Thyroid gland (tissue), 4 donors: ENCODE measurements around the gene GIGYF2. TPM values are rescaled to one million over a fixed set of nuclear protein-coding genes. Genes with fewer than 3 reads are reported as not detected.

ENCODE experiments used
- DNase-seq, 2 donors: peaks; one replicate each; pipeline ENCODE4 v3.0.0-alpha.2; 2019
- H3K27ac ChIP-seq, 3 donors: fragments of 200-600 bp; sonication (generic); 1 replicate in 2 of 3; 2 replicates in 1 of 3; pipeline ENCODE4 v1.5.1; 2016 to 2019; ENCODE audit warnings: mild to moderate bottlenecking in 1 of 3, moderate library complexity in 1 of 3
- H3K27me3 ChIP-seq: fragments of 200-600 bp; sonication (generic); one replicate; pipeline ENCODE4 v1.5.1; 2019
- H3K36me3 ChIP-seq, 2 donors: fragments of 200-600 bp; sonication (generic); one replicate each; pipeline ENCODE4 v1.5.1; 2016 to 2019
- H3K4me1 ChIP-seq, 2 donors: fragments of 200-600 bp; sonication (generic); one replicate each; pipeline ENCODE4 v1.5.1; 2017 to 2019
- H3K4me3 ChIP-seq, 3 donors: fragments of 200-600 bp; sonication (generic); replicated peaks in 1 of 3; 1 replicate in 2 of 3; 2 replicates in 1 of 3; pipeline ENCODE4 v1.5.1; 2016; ENCODE audit warnings: mild to moderate bottlenecking in 1 of 3
- H3K9me3 ChIP-seq: fragments of 200-600 bp; sonication (generic); one replicate; pipeline ENCODE4 v1.5.1; 2017
- POLR2A ChIP-seq, 2 donors: fragments of 450-650 bp; IDR thresholded peaks; one replicate each; pipeline ENCODE4 v1.6.1; 2017; ENCODE audit warnings: antibody characterized with exemption in 2 of 2, mild to moderate bottlenecking in 2 of 2, moderate library complexity in 1 of 2
- whole genome bisulfite sequencing, 2 donors: methylation state at CpG; one replicate each; pipeline ENCODE4 v1.1.5; 2017; 5-methylcytosine and 5-hydroxymethylcytosine counted together
- intact Hi-C: fragments of 100-400 bp; cut with DNase I; formaldehyde crosslinking; loops from one replicate; pipeline ENCODE4 v1.15.1; 2023
- total RNA-seq, 4 donors: library from RNA; depleted of rRNA; stranded (reverse); fragments of >200 nt; gene quantifications; one replicate each; pipeline ENCODE4 v1.2.3, GENCODE V29; 2016
- TF ChIP-seq, protein P1 (sequence below), 6 experiments: fragments of 200-600 bp in 3 of 6; fragments of 450-650 bp in 3 of 6; sonication (generic) in 3 of 6; IDR thresholded peaks; one replicate each; pipeline ENCODE4 v1.5.1; 2016 to 2019; ENCODE audit warnings: antibody characterized with exemption in 6 of 6, mild to moderate bottlenecking in 2 of 6, inconsistent platforms in 1 of 6, moderate library complexity in 1 of 6

GIGYF2 gene
- total RNA-seq, 4 donors from 2014 or later, result 88.7 to 138 (median 101) TPM

DNA sequence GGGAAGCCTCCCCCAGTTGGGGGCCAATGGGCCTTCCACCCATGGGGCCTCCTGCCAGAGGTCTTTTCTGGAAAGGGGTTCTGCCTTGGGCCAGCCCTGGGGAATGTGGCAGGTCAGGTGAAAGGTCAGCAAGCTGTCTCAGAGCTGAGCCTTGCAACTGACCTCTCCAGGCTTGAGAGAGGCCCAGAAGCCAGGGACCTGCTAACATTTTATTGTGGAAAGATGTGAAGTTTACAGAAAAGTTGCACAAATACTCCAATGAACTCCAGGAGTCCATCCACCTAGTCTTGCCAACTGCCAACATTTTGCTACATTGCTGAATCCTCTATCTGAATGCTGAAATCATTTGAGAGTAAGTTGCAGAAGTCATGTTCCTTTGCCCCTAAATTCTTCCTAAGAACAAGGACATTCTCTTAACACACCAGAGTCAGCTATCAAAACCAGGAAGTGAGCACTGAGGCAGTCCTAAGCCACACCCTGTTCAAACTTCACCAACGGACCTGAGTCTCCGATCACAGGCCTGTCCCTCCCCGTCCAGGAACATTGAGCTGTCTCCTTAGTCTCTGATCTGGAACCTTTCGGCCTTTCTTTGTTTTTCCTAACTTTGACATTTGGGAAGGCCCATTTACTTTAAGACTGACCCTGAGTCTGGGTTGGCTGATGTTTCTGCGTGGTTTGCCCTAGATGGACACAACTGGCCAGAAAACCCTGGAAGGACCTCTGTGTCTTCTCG lies 176.9 kb downstream of the GIGYF2 start:
- Histone ChIP-seq H3K36me3 (no peaks in the 10 kb centered on the region), H3K4me1 (peaks cover 5 to 16% of the 10 kb centered on the region in 2 donors), H3K27ac (no peak overlapping the region), H3K27me3 (no peaks in the 10 kb centered on the region), H3K9me3 (no peaks in the 10 kb centered on the region), H3K4me3 (no peak overlapping the region)
- TF ChIP-seq, protein P1, sequence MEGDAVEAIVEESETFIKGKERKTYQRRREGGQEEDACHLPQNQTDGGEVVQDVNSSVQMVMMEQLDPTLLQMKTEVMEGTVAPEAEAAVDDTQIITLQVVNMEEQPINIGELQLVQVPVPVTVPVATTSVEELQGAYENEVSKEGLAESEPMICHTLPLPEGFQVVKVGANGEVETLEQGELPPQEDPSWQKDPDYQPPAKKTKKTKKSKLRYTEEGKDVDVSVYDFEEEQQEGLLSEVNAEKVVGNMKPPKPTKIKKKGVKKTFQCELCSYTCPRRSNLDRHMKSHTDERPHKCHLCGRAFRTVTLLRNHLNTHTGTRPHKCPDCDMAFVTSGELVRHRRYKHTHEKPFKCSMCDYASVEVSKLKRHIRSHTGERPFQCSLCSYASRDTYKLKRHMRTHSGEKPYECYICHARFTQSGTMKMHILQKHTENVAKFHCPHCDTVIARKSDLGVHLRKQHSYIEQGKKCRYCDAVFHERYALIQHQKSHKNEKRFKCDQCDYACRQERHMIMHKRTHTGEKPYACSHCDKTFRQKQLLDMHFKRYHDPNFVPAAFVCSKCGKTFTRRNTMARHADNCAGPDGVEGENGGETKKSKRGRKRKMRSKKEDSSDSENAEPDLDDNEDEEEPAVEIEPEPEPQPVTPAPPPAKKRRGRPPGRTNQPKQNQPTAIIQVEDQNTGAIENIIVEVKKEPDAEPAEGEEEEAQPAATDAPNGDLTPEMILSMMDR (IDR thresholded peaks at IDR 0.05), result no peak
- TF ChIP-seq POLR2A (IDR thresholded peaks at IDR 0.05), result no peak
- 85 to 94% methylated on average over 6 of the region's 6 CpGs for WGBS, 2 donors
- intact Hi-C loops, result no loop called here
- no peak for DNase-seq

DNA sequence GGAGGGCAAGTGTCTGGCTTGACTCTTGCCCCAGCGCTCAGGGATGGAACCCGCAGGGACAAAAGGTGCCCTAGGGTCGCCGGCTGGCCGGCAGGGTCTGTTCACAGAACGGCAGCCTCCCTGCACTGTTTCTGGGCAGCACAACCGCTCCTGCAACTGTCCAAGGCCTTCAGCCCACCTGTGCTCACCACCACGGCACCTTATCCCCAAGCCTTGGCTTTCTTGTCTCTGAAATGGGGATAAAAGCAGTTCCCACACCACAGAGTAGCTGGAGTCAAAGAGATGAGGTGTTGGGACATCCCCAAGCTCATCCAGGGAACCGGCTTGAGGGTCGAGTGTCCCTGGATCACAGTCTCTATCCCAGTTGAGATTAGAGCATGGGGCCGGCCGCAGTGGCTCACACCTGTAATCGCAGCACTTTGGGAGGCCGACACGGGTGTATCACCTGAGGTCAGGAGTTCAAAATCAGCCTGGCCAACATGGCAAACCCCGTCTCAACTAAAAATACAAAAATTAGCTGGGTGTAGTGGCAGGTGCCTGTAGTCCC lies 177.6 kb downstream of the GIGYF2 start:
- Histone ChIP-seq H3K9me3 (no peaks in the 10 kb centered on the region), H3K27me3 (no peaks in the 10 kb centered on the region), H3K36me3 (no peaks in the 10 kb centered on the region), H3K27ac (no peak overlapping the region), H3K4me3 (no peak overlapping the region), H3K4me1 (peaks cover 5 to 16% of the 10 kb centered on the region in 2 donors)
- intact Hi-C loops, result no loop called here
- WGBS, 2 donors, result 92 to 97% methylated on average over 16 of the region's 16 CpGs
- no peak for TF ChIP-seq POLR2A (IDR thresholded peaks at IDR 0.05)
- TF ChIP-seq, protein P1 (IDR thresholded peaks at IDR 0.05), result no peak
- DNase-seq, result no peak

DNA sequence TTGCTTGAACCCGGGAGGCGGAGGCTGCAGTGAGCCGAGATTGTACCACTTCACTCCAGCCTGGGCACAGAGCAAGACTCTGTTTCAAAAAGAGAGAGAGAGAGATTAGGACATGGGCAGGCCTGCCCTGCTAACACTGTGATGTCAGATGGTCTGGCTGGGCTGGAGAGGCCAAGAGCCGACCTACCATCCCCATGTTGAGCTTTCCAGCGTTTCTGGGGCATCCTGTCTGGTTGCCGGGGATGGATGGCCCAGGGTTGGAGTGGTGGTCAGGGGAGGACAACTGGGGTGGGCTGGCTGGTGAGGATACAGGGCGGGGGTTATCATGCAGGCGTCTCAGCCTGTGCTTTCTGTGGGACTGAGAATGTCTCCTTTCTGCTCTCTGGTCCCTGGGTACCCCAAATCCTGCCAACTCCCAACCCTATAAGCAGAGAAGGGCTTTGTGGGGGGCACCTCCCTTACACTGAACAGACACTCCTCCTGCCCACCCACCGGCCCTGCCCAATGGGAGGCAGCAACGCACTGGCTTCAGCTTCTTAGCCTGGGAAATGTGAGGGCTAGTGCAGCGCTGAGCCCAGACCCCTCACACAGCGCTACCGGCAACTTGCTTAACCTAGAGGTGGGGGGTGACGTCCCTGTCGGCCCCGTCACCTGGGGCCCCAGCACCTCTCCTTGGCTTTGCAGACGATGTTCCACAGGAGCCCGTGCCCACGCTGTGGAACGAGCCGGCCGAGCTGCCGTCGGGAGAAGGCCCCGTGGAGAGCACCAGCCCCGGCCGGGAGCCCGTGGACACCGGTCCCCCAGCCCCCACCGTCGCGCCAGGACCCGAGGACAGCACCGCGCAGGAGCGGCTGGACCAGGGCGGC lies 178.4 kb downstream of the GIGYF2 start:
- Histone ChIP-seq H3K27me3 (no peaks in the 10 kb centered on the region), H3K4me1 (peaks cover 5 to 16% of the 10 kb centered on the region in 2 donors), H3K9me3 (no peaks in the 10 kb centered on the region), H3K4me3 (peak overlapping the region in 1 of 3 donors; percentile 19), H3K27ac (no peak overlapping the region), H3K36me3 (no peaks in the 10 kb centered on the region)
- intact Hi-C loops, result no loop called here
- WGBS, 2 donors, result 48 to 50% methylated on average over 15 of the region's 37 CpGs
- no peak for DNase-seq
- TF ChIP-seq, protein P1 (IDR thresholded peaks at IDR 0.05), result no peak
- TF ChIP-seq POLR2A (IDR thresholded peaks at IDR 0.05), result no peak

DNA sequence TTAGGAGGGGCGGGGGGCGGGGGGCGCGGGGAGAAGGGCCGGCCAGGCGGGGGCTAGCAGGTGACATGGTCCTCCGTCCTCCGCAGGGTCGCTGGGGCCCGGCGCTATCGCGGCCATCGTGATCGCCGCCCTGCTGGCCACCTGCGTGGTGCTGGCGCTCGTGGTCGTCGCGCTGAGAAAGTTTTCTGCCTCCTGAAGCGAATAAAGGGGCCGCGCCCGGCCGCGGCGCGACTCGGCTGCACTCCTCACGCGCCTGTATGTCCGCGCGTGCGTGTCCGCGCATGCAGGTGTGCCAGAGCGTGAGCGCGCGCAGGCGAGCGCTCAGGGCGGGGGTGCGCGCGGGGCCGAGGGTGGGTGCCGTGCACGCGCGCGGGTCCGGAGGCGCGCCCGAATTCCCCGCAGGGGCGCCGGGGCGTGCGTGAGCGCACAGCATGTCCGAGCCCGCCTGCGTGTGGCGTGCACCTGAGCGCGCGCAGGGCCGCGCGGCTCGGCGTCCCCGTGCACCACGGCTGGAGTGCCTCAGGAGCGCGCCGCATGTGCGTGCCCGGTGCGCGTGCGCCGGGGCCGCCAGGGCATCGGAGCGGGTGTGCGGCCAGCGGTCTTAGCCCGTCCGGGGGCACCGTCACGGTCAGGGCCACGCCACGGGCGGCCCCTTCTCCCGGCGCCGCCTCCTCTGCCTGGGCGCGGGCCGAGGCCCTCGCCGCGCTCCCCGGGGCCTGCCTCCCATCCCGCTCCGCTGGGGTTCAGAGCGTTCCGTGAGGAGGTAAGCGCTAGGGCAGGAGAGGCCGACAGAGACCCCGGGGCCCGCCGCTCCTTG lies 179.2 kb downstream of the GIGYF2 start:
- Histone ChIP-seq H3K4me3 (peak overlapping the region in 2 of 3 donors; percentile 10 to 19), H3K27ac (no peak overlapping the region), H3K4me1 (peaks cover 5 to 16% of the 10 kb centered on the region in 2 donors), H3K36me3 (no peaks in the 10 kb centered on the region), H3K9me3 (no peaks in the 10 kb centered on the region), H3K27me3 (no peaks in the 10 kb centered on the region)
- WGBS, 2 donors, result 5% methylated on average over 4 of the region's 119 CpGs; no CpG with 5 or more reads in 1 of the 2 donors
- DNase-seq, result peak; percentile 23 to 27
- TF ChIP-seq, protein P1 (IDR thresholded peaks at IDR 0.05), result no peak
- TF ChIP-seq POLR2A (IDR thresholded peaks at IDR 0.05), result no peak
- intact Hi-C loops, result no loop called here
